Suprapubic skin (tissue), 4 donors: ENCODE data around the gene DDIT3.

Experiments used
- EP300 ChIP-seq: sonication (generic); formaldehyde crosslinking; IDR thresholded peaks from one replicate; pipeline ENCODE4 v1.6.1; 2017; ENCODE audit warnings: antibody characterized with exemption
- POLR2A ChIP-seq, 2 donors: fragments of 450-650 bp; IDR thresholded peaks; one replicate each; pipeline ENCODE4 v1.6.1; 2017; ENCODE audit warnings: antibody characterized with exemption in 2 of 2, mild to moderate bottlenecking in 2 of 2, moderate library complexity in 2 of 2
- POLR2AphosphoS5 ChIP-seq, 3 donors: sonication (generic); formaldehyde crosslinking; IDR thresholded peaks; one replicate each; pipeline ENCODE4 v1.6.1; 2017; ENCODE audit warnings: antibody characterized with exemption in 3 of 3
- TF ChIP-seq, protein P1 (sequence below), 2 donors: fragments of 200-600 bp in 1 of 2; fragments of 450-650 bp in 1 of 2; sonication (generic) in 1 of 2; IDR thresholded peaks; one replicate each; pipeline ENCODE4 v1.5.1; 2016 to 2019; ENCODE audit warnings: antibody characterized with exemption in 2 of 2, mild to moderate bottlenecking in 1 of 2, moderate library complexity in 1 of 2

DNA sequence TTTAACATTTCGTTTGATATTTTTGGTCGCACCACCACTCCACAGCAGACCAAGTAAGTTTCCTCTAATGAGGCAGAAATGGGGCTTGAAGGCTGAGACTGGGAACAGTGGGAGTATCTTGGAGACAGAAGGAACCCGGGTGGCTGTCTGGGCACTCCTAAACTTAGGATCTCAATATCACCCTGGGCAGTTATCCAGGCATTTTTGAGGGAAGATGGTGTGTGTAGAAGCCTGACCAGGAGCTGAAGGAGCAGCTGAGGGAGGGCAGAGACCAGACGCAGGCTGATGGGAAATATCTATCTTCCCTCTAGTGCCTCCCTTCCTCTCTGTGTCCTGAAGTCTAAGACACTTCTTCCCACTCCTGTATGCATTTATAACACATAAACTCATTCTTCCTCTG, 21.7 kb downstream of the DDIT3 start:
- TF ChIP-seq POLR2AphosphoS5 (IDR thresholded peaks at IDR 0.05) (no peak), POLR2A (IDR thresholded peaks at IDR 0.05) (no peak), EP300 (no peak)
- TF ChIP-seq, protein P1, sequence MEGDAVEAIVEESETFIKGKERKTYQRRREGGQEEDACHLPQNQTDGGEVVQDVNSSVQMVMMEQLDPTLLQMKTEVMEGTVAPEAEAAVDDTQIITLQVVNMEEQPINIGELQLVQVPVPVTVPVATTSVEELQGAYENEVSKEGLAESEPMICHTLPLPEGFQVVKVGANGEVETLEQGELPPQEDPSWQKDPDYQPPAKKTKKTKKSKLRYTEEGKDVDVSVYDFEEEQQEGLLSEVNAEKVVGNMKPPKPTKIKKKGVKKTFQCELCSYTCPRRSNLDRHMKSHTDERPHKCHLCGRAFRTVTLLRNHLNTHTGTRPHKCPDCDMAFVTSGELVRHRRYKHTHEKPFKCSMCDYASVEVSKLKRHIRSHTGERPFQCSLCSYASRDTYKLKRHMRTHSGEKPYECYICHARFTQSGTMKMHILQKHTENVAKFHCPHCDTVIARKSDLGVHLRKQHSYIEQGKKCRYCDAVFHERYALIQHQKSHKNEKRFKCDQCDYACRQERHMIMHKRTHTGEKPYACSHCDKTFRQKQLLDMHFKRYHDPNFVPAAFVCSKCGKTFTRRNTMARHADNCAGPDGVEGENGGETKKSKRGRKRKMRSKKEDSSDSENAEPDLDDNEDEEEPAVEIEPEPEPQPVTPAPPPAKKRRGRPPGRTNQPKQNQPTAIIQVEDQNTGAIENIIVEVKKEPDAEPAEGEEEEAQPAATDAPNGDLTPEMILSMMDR (IDR thresholded peaks at IDR 0.05), result no peak
